Stimulated activated CD8-positive, alpha-beta memory T cell treated with anti-CD3 and anti-CD28 coated beads, Interleukin-2, amount 100 ng/mL, for 48 hours (primary cell): ENCODE measurements around the gene CNOT1.

Experiments used
- DNase-seq, 2 donors: peaks; one replicate each; pipeline ENCODE4 v3.0.0-alpha.2; 2020; ENCODE audit warnings: low read depth in 2 of 2

The CNOT1 gene

GRCh38 chr16:58518083-58518979 is 111.3 kb downstream of the CNOT1 start:
- no peak for DNase-seq

GRCh38 chr16:58516768-58517107 is 112.9 kb downstream of the CNOT1 start:
- DNase-seq = no peak

GRCh38 chr16:58515871-58516767 is 113.5 kb downstream of the CNOT1 start:
- peak; percentile 34 to 36 for DNase-seq

GRCh38 chr16:58515125-58515870 is 114.3 kb downstream of the CNOT1 start, which contains the start of gene SETD6:
Gene SETD6, plus strand, starts transcription at chr16:58515517. Its CDS starts 21 bp downstream, at chr16:58515538.
- peak; percentile 67 to 73 for DNase-seq

- no peak for DNase-seq
Observed at GRCh38 chr16:58513874-58514273, 115.8 kb downstream of the CNOT1 start.

GRCh38 chr16:58511933-58512815 is 117.5 kb downstream of the CNOT1 start:
- DNase-seq = peak; percentile 78 to 80

- DNase-seq = no peak
Observed at GRCh38 chr16:58510776-58511628, 118.6 kb downstream of the CNOT1 start.

GRCh38 chr16:58510097-58510775 is 119.4 kb downstream of the CNOT1 start:
- DNase-seq = no peak

- no peak for DNase-seq
Observed at GRCh38 chr16:58509256-58510096, 120.2 kb downstream of the CNOT1 start.

GRCh38 chr16:58508671-58509251 is 120.9 kb downstream of the CNOT1 start:
- DNase-seq = no peak

- DNase-seq = no peak
Observed at GRCh38 chr16:58507963-58508670, 121.5 kb downstream of the CNOT1 start.

- no peak for DNase-seq
Observed at GRCh38 chr16:58507195-58507962, 122.2 kb downstream of the CNOT1 start.

GRCh38 chr16:58506241-58507194 is 123.1 kb downstream of the CNOT1 start:
- no peak for DNase-seq

- no peak for DNase-seq
Observed at GRCh38 chr16:58503863-58504688, 125.5 kb downstream of the CNOT1 start.
